Activated CD4-positive, alpha-beta T cell treated with anti-CD3 and anti-CD28 coated beads, Interleukin-2, amount 50 U/mL, for 24 hours (primary cell): ENCODE measurements around the gene RNASE8.

ENCODE experiments used
- DNase-seq, 2 donors: peaks; one replicate each; pipeline ENCODE4 v3.0.0-alpha.2; 2020; ENCODE audit warnings: low read depth in 1 of 2, low spot score in 1 of 2

RNASE8 gene

GRCh38 chr14:21053184-21054122, 4.2 kb upstream of the RNASE8 start:
- no peak for DNase-seq

- DNase-seq, result no peak
Observed at GRCh38 chr14:21054123-21054767, 3.4 kb upstream of the RNASE8 start.

GRCh38 chr14:21054768-21055145, 2.9 kb upstream of the RNASE8 start:
- no peak for DNase-seq

- DNase-seq, result no peak
Observed at GRCh38 chr14:21055432-21056117, 2.0 kb upstream of the RNASE8 start.

- DNase-seq, result no peak
Observed at GRCh38 chr14:21056520-21057163, 980 bp upstream of the RNASE8 start.

GRCh38 chr14:21058903-21059302, 1.3 kb downstream of the RNASE8 start:
- DNase-seq, result no peak

- DNase-seq, result no peak
Observed at GRCh38 chr14:21059842-21060613, 2.4 kb downstream of the RNASE8 start.

- no peak for DNase-seq
Observed at GRCh38 chr14:21060614-21061346, 3.2 kb downstream of the RNASE8 start.

GRCh38 chr14:21061347-21061668, 3.7 kb downstream of the RNASE8 start:
- DNase-seq, result no peak

- no peak for DNase-seq
Observed at GRCh38 chr14:21063479-21063878, 5.9 kb downstream of the RNASE8 start.

GRCh38 chr14:21066882-21067502, 9.4 kb downstream of the RNASE8 start:
- no peak for DNase-seq

- peak in 1 of 2 donors; percentile 14 for DNase-seq
Observed at GRCh38 chr14:21068521-21069387, 11.1 kb downstream of the RNASE8 start.

- DNase-seq, result no peak
Observed at GRCh38 chr14:21069388-21070082, 11.9 kb downstream of the RNASE8 start.

- DNase-seq, result no peak
Observed at GRCh38 chr14:21070083-21070609, 12.5 kb downstream of the RNASE8 start, which contains the start of gene ARHGEF40. TSS of gene ARHGEF40 (plus strand) at chr14:21070304. CDS start at chr14:21070397, 93 bp downstream.

- no peak for DNase-seq
Observed at GRCh38 chr14:21070610-21071224, 13.1 kb downstream of the RNASE8 start.

GRCh38 chr14:21071225-21072030, 13.8 kb downstream of the RNASE8 start:
- peak; percentile 7 to 11 for DNase-seq
